Amniotic stem cell (primary cell): ENCODE measurements around the gene CPA3.
A peak's percentile ranks its signal among the peaks of the same experiment; 100 is the strongest.

Source experiments
- DNase-seq: peaks from one replicate; lab custom pipeline; 2025; lab: John Stamatoyannopoulos, UW

CPA3 gene

GRCh38 chr3:148916132-148916531, 51.0 kb downstream of the CPA3 start:
- no peak for DNase-seq

GRCh38 chr3:148922467-148922866, 57.4 kb downstream of the CPA3 start:
- no peak for DNase-seq

- no peak for DNase-seq
Measured at GRCh38 chr3:148923592-148923991, 58.5 kb downstream of the CPA3 start.

- DNase-seq, result no peak
Measured at GRCh38 chr3:148924562-148924961, 59.5 kb downstream of the CPA3 start.

- DNase-seq, result no peak
Measured at GRCh38 chr3:148925845-148926244, 60.7 kb downstream of the CPA3 start.

- no peak for DNase-seq
Measured at GRCh38 chr3:148930752-148931151, 65.7 kb downstream of the CPA3 start.

- no peak for DNase-seq
Measured at GRCh38 chr3:148931574-148931973, 66.5 kb downstream of the CPA3 start.

GRCh38 chr3:148932972-148933371, 67.9 kb downstream of the CPA3 start:
- DNase-seq, result no peak

GRCh38 chr3:148937467-148938255, 72.6 kb downstream of the CPA3 start:
- DNase-seq, result no peak

GRCh38 chr3:148938306-148938705, 73.2 kb downstream of the CPA3 start:
- no peak for DNase-seq

GRCh38 chr3:148938936-148939335, 73.8 kb downstream of the CPA3 start:
- no peak for DNase-seq

- no peak for DNase-seq
Measured at GRCh38 chr3:148940983-148941382, 75.9 kb downstream of the CPA3 start.

GRCh38 chr3:148943506-148944205, 78.6 kb downstream of the CPA3 start:
- peak; percentile 83 for DNase-seq

- DNase-seq, result no peak
Measured at GRCh38 chr3:148945116-148945515, 80.0 kb downstream of the CPA3 start.
